Parathyroid adenoma (tissue), 2 donors: ENCODE data around the gene PRPF40A.

Experiments used
- H2AFZ ChIP-seq: fragments of 300-600 bp; sonication (generic); one replicate; pipeline ENCODE4 v1.7.0; 2017; ENCODE audit warnings: antibody characterized with exemption, mild to moderate bottlenecking
- H3K27ac ChIP-seq: fragments of 300-600 bp; sonication (generic); one replicate; pipeline ENCODE4 v1.7.0; 2017
- H3K27me3 ChIP-seq: fragments of 300-600 bp; sonication (generic); one replicate; pipeline ENCODE4 v1.7.0; 2017; ENCODE audit warnings: low read length; ENCODE audit not compliant: control insufficient read depth, insufficient read depth
- H3K36me3 ChIP-seq: fragments of 300-600 bp; sonication (generic); one replicate; pipeline ENCODE4 v1.7.0; 2017; ENCODE audit warnings: low read length; ENCODE audit not compliant: control insufficient read depth, insufficient read depth
- H3K4me1 ChIP-seq: fragments of 300-600 bp; sonication (generic); one replicate; pipeline ENCODE4 v1.7.0; 2017; ENCODE audit warnings: control low read depth
- H3K4me2 ChIP-seq: fragments of 300-600 bp; sonication (generic); one replicate; pipeline ENCODE4 v1.7.0; 2017; ENCODE audit warnings: low read length
- H3K4me3 ChIP-seq: fragments of 300-600 bp; sonication (generic); one replicate; pipeline ENCODE4 v1.7.0; 2017; ENCODE audit warnings: low read depth, low read length
- H3K79me2 ChIP-seq: fragments of 300-600 bp; sonication (generic); one replicate; pipeline ENCODE4 v1.7.0; 2017; ENCODE audit warnings: control low read depth
- H3K9ac ChIP-seq: fragments of 300-600 bp; sonication (generic); one replicate; pipeline ENCODE4 v1.7.0; 2017; ENCODE audit warnings: mild to moderate bottlenecking
- H3K9me3 ChIP-seq: fragments of 300-600 bp; sonication (generic); one replicate; pipeline ENCODE4 v1.7.0; 2017; ENCODE audit warnings: low read length; ENCODE audit not compliant: control insufficient read depth
- CTCF ChIP-seq: fragments of 300-600 bp; sonication (generic); IDR thresholded peaks from one replicate; pipeline ENCODE4 v1.7.0; 2017; ENCODE audit warnings: antibody characterized with exemption, mild to moderate bottlenecking
- donor health status: primary hyperparathyroidism.

Gene PRPF40A

DNA sequence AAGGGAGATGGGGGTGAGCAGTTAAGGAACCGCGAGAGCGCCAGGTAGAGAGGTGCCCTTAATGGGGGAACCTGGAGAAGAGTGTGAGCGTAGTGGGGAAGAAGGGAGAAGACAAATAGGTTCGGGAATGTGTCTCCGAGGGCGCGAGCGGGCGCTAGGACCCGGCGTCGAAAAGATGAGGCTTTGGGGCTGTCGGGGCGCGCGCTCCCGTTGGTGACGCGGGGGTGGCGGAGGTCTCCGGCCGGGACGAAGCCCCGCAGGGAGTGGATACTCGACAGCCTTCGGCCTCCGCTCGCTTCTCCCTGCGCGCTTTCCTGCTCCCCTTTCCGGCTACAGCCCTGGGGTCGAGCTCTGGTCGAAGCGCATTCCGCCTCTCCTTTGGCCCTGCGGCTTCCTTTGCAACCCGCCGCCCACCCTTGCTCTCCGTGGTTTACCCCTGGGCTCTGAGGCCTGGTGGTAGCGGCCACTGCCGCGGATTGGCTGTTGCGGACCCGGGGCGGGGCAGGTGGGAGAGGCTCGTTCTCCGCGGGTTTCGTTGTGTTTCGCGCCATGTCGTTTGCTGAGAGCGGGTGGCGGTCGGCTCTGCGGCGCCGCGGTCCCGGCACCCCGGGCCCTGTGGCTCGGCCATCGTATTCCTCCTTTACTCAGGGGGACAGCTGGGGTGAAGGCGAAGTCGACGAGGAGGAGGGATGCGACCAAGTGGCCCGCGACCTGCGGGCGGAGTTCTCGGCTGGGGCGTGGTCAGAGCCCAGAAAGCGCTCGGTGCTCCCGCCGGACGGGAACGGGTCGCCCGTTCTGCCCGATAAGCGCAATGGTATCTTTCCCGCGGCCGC is 1.0 kb upstream of the PRPF40A start, which contains the start of gene ARL6IP6:
Gene ARL6IP6 (plus strand): TSS at position 545 of the 833 bp plus-strand sequence. CDS start 5 bp downstream, at position 550.
- H3K9me3 ChIP-seq = no peaks in the 10 kb centered on the region
- peak within 1 kb of the TSS; percentile 98 for H2AFZ ChIP-seq
- H3K79me2 ChIP-seq = peaks cover 36% of the 10 kb centered on the region
- H3K9ac ChIP-seq = peak within 1 kb of the TSS; percentile 70
- peak within 1 kb of the TSS; percentile 87 for H3K4me2 ChIP-seq
- peaks cover 4% of the 10 kb centered on the region for H3K4me1 ChIP-seq
- no peaks in the 10 kb centered on the region for H3K27me3 ChIP-seq
- H3K27ac ChIP-seq = peak within 1 kb of the TSS; percentile 98
- TF ChIP-seq CTCF = no peak
- no peaks in the 10 kb centered on the region for H3K36me3 ChIP-seq
- H3K4me3 ChIP-seq = peak within 1 kb of the TSS; percentile 100

DNA sequence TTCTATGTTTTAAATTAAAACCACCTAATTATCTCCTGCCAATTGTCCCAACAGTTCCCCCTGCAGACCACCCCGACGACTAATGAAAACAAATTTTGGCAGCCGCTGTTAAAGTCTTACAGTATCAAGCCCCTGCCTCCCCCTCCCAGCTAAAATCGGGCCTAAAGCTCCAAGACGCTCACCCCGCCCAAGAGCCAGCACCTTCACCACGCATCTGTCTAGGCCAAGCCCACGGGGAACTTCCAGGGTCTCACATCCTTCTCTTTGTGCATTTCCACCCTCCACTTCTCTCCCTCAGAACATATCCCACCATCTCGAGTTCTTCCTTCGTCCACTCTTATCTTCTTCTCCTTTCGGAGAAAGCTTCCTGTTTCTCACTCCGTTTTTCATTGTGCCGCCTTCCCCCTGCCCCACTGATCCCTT is 445 bp downstream of the PRPF40A start:
- H3K4me2 ChIP-seq = peak overlapping the region; percentile 60
- no peaks in the 10 kb centered on the region for H3K27me3 ChIP-seq
- peaks cover 4% of the 10 kb centered on the region for H3K4me1 ChIP-seq
- H3K4me3 ChIP-seq = peak overlapping the region; percentile 100
- no peak for TF ChIP-seq CTCF
- no peaks in the 10 kb centered on the region for H3K36me3 ChIP-seq
- H3K27ac ChIP-seq = peak overlapping the region; percentile 98
- peak overlapping the region; percentile 98 for H2AFZ ChIP-seq
- H3K9ac ChIP-seq = peak overlapping the region; percentile 41
- H3K9me3 ChIP-seq = no peaks in the 10 kb centered on the region
- peaks cover 41% of the 10 kb centered on the region for H3K79me2 ChIP-seq

- H3K27ac ChIP-seq = no peak overlapping the region
- TF ChIP-seq CTCF = peak; percentile 23
- no peaks in the 10 kb centered on the region for H3K36me3 ChIP-seq
- H3K4me1 ChIP-seq = peaks cover 4% of the 10 kb centered on the region
- no peak overlapping the region for H3K9ac ChIP-seq
- H3K27me3 ChIP-seq = no peaks in the 10 kb centered on the region
- H3K4me3 ChIP-seq = peak overlapping the region; percentile 100
- H3K79me2 ChIP-seq = peaks cover 39% of the 10 kb centered on the region
- H3K4me2 ChIP-seq = peak overlapping the region; percentile 60
- no peaks in the 10 kb centered on the region for H3K9me3 ChIP-seq
- no peak overlapping the region for H2AFZ ChIP-seq
Measured at GRCh38 chr2:152715854-152716428, 1.3 kb downstream of the PRPF40A start.

GRCh38 chr2:152715112-152715511 is 2.1 kb downstream of the PRPF40A start:
- H3K27me3 ChIP-seq = no peaks in the 10 kb centered on the region
- no peak overlapping the region for H3K9ac ChIP-seq
- H3K4me2 ChIP-seq = no peak overlapping the region
- no peaks in the 10 kb centered on the region for H3K9me3 ChIP-seq
- peaks cover 36% of the 10 kb centered on the region for H3K79me2 ChIP-seq
- no peak overlapping the region for H3K4me3 ChIP-seq
- TF ChIP-seq CTCF = no peak
- H2AFZ ChIP-seq = no peak overlapping the region
- peaks cover 4% of the 10 kb centered on the region for H3K4me1 ChIP-seq
- H3K36me3 ChIP-seq = no peaks in the 10 kb centered on the region
- no peak overlapping the region for H3K27ac ChIP-seq
